ENCODE measurements around the gene MAMDC4. TPM values are rescaled to one million over a fixed set of nuclear protein-coding genes. Genes with fewer than 3 reads are reported as not detected.
"Not testable (repeated sequence)": the region's sequence is repeated elsewhere in the genome, so short reads cannot be mapped to it uniquely, and the experiment has no call there.

The MAMDC4 gene
- polyA plus RNA-seq, 1 donor (not counting 4 experiments of a cell fraction or from before 2014, with no cell fraction given), result 0.49 TPM

GRCh38 chr9:136837146-136837855 is 14.8 kb upstream of the MAMDC4 start:
- H2AFZ ChIP-seq (ENCODE audit: control insufficient read depth, low read length), result no peak overlapping the region
- peaks cover 9% of the 10 kb centered on the region for H3K4me1 ChIP-seq (ENCODE audit: control insufficient read depth, extremely low read depth, insufficient read depth, low read length)
- TF ChIP-seq CTCF (optimal IDR thresholded peaks at IDR 0.05 in 1 of 3, IDR thresholded peaks at IDR 0.05 in 1 of 3, conservative IDR thresholded peaks at IDR 0.05 in 1 of 3; ENCODE audit: extremely low read depth in 1 of 3, insufficient read depth in 2 of 3, low read length in 3 of 3), result no peak
- TF ChIP-seq EZH2 (IDR thresholded peaks at IDR 0.05; ENCODE audit: low read length), result no peak
- H4K20me1 ChIP-seq (ENCODE audit: control insufficient read depth, extremely low read depth, insufficient read depth, low read length), result no peaks in the 10 kb centered on the region
- dilution Hi-C loops (cut with MboI; ENCODE audit: extremely low pct_ligation_motif_present, low sequenced_read_pairs), result no loop called here
- H3K9me3 ChIP-seq (ENCODE audit: control insufficient read depth, low read depth, low read length), result no peaks in the 10 kb centered on the region
- peaks cover 0 to 15% of the 10 kb centered on the region in 2 experiments for H3K36me3 ChIP-seq (ENCODE audit: control insufficient read depth in 2 of 2, extremely low read depth in 1 of 2, insufficient read depth in 2 of 2, low read length in 2 of 2)
- no peaks in the 10 kb centered on the region for H3K27me3 ChIP-seq (ENCODE audit: control insufficient read depth, extremely low read depth, insufficient read depth, low read length)
- H3K4me2 ChIP-seq (ENCODE audit: control insufficient read depth, extremely low read depth, insufficient read depth, low read depth, low read length), result no peak overlapping the region
- H3K4me3 ChIP-seq (ENCODE audit: control insufficient read depth in 2 of 3, extremely low read depth in 1 of 3, insufficient read depth in 2 of 3, low read depth in 1 of 3, low read length in 3 of 3), result no peak overlapping the region
- H3K9ac ChIP-seq (ENCODE audit: control insufficient read depth, extremely low read depth, insufficient read depth, low read length), result no peak overlapping the region
- H3K79me2 ChIP-seq (ENCODE audit: control insufficient read depth, insufficient read depth, low read length), result no peaks in the 10 kb centered on the region
- H3K9me1 ChIP-seq (ENCODE audit: control insufficient read depth, extremely low read depth, insufficient read depth, low read length), result no peaks in the 10 kb centered on the region
- FAIRE-seq (no peak), DNase-seq (ENCODE audit: low read depth, low spot score) (no peak)
- H3K27ac ChIP-seq (ENCODE audit: control insufficient read depth, insufficient read depth, low read length), result no peak overlapping the region

GRCh38 chr9:136837856-136838277 is 14.3 kb upstream of the MAMDC4 start:
- FAIRE-seq; dilution Hi-C loops (cut with MboI; ENCODE audit: extremely low pct_ligation_motif_present, low sequenced_read_pairs): not testable (repeated sequence)
- peaks cover 0 to 12% of the 10 kb centered on the region in 2 experiments for H3K36me3 ChIP-seq (ENCODE audit: control insufficient read depth in 2 of 2, extremely low read depth in 1 of 2, insufficient read depth in 2 of 2, low read length in 2 of 2)

More at GRCh38 chr9:136837856-136838277, 14.3 kb upstream of the MAMDC4 start:
- H3K27me3 ChIP-seq (ENCODE audit: control insufficient read depth, extremely low read depth, insufficient read depth, low read length); H3K9ac ChIP-seq (ENCODE audit: control insufficient read depth, extremely low read depth, insufficient read depth, low read length); H3K4me3 ChIP-seq (ENCODE audit: control insufficient read depth in 2 of 3, extremely low read depth in 1 of 3, insufficient read depth in 2 of 3, low read depth in 1 of 3, low read length in 3 of 3); H3K27ac ChIP-seq (ENCODE audit: control insufficient read depth, insufficient read depth, low read length); DNase-seq (ENCODE audit: low read depth, low spot score); H3K79me2 ChIP-seq (ENCODE audit: control insufficient read depth, insufficient read depth, low read length); H4K20me1 ChIP-seq (ENCODE audit: control insufficient read depth, extremely low read depth, insufficient read depth, low read length); H3K4me2 ChIP-seq (ENCODE audit: control insufficient read depth, extremely low read depth, insufficient read depth, low read depth, low read length); H2AFZ ChIP-seq (ENCODE audit: control insufficient read depth, low read length); H3K4me1 ChIP-seq (ENCODE audit: control insufficient read depth, extremely low read depth, insufficient read depth, low read length); H3K9me1 ChIP-seq (ENCODE audit: control insufficient read depth, extremely low read depth, insufficient read depth, low read length); H3K9me3 ChIP-seq (ENCODE audit: control insufficient read depth, low read depth, low read length): not testable (repeated sequence)

Measured in keratinocyte (primary cell).